HEK293T (cell line): ENCODE measurements around the gene EPHA3.

Experiments used
- BHLHE40 ChIP-seq: fragments of 450-650 bp; IDR thresholded peaks from 2 replicates; pipeline ENCODE4 v1.6.1; 2016; ENCODE audit warnings: mild to moderate bottlenecking, moderate library complexity, borderline replicate concordance
- ELF4 ChIP-seq: fragments of 450-650 bp; IDR thresholded peaks from 2 replicates; pipeline ENCODE4 v1.6.1; 2017; ENCODE audit warnings: antibody characterized with exemption
- FOXA1 ChIP-seq: fragments of 450-650 bp; IDR thresholded peaks from 2 replicates; pipeline ENCODE4 v1.6.1; 2016; ENCODE audit warnings: mild to moderate bottlenecking
- FOXK2 ChIP-seq: fragments of 450-650 bp; IDR thresholded peaks from 2 replicates; pipeline ENCODE4 v1.6.1; 2016; ENCODE audit warnings: mild to moderate bottlenecking
- FOXM1 ChIP-seq: fragments of 450-650 bp; IDR thresholded peaks from 2 replicates; pipeline ENCODE4 v1.6.1; 2017; ENCODE audit warnings: mild to moderate bottlenecking, borderline replicate concordance
- L3MBTL2 ChIP-seq: fragments of 450-650 bp; conservative IDR thresholded peaks from 2 replicates; pipeline ENCODE4 v1.6.1; 2016; ENCODE audit warnings: mild to moderate bottlenecking
- NFRKB ChIP-seq: fragments of 450-650 bp; IDR thresholded peaks from 2 replicates; pipeline ENCODE4 v1.6.1; 2016; ENCODE audit warnings: mild to moderate bottlenecking, moderate library complexity
- PKNOX1 ChIP-seq: fragments of 450-650 bp; IDR thresholded peaks from 2 replicates; pipeline ENCODE4 v1.6.1; 2016
- SP1 ChIP-seq: fragments of 450-650 bp; IDR thresholded peaks from 2 replicates; pipeline ENCODE4 v1.6.1; 2017
- SUZ12 ChIP-seq: fragments of 450-650 bp; IDR thresholded peaks from 2 replicates; pipeline ENCODE4 v1.6.1; 2016; ENCODE audit warnings: mild to moderate bottlenecking
- TARDBP ChIP-seq: fragments of 450-650 bp; IDR thresholded peaks from 2 replicates; pipeline ENCODE4 v1.6.1; 2016
- ZNF384 ChIP-seq: fragments of 450-650 bp; IDR thresholded peaks from 2 replicates; pipeline ENCODE4 v1.6.1; 2016

GRCh38 chr3:89372456-89372855 lies 265.0 kb downstream of the EPHA3 start:
- TF ChIP-seq SP1 (no peak), SUZ12 (no peak), FOXM1 (no peak), BHLHE40 (no peak), L3MBTL2 (no peak), ZNF384 (no peak), TARDBP (no peak), FOXA1 (no peak), ELF4 (no peak), FOXK2 (no peak), PKNOX1 (no peak), NFRKB (no peak)
